GM19240 (cell line): Measurements from ENCODE around the gene CDCA4.

Source experiments
- DNase-seq: peaks from one replicate; pipeline ENCODE4 v3.0.0; 2011; ENCODE audit warnings: low spot score; ENCODE audit not compliant: insufficient read length

Gene CDCA4

GRCh38 chr14:104976198-104977007, 44.5 kb downstream of the CDCA4 start:
- DNase-seq: peak; percentile 84

- DNase-seq: no peak
These were observed 45.2 kb downstream of the CDCA4 start for GRCh38 chr14:104975481-104976197.

- no peak for DNase-seq
These were observed 46.1 kb downstream of the CDCA4 start for GRCh38 chr14:104974665-104975390.

GRCh38 chr14:104974146-104974541, 46.7 kb downstream of the CDCA4 start:
- no peak for DNase-seq

- no peak for DNase-seq
These were observed 47.3 kb downstream of the CDCA4 start for GRCh38 chr14:104973385-104974145.

GRCh38 chr14:104973135-104973384, 47.8 kb downstream of the CDCA4 start:
- no peak for DNase-seq

- DNase-seq: no peak
These were observed 48.4 kb downstream of the CDCA4 start for GRCh38 chr14:104972301-104973134.

- DNase-seq: no peak
These were observed 49.2 kb downstream of the CDCA4 start for GRCh38 chr14:104971447-104972240.

GRCh38 chr14:104970231-104971068, 50.4 kb downstream of the CDCA4 start:
- no peak for DNase-seq

GRCh38 chr14:104969741-104970230, 51.1 kb downstream of the CDCA4 start:
- no peak for DNase-seq

GRCh38 chr14:104968541-104969401, 52.1 kb downstream of the CDCA4 start:
- no peak for DNase-seq

- no peak for DNase-seq
These were observed 52.7 kb downstream of the CDCA4 start for GRCh38 chr14:104968153-104968527.

GRCh38 chr14:104967386-104968152, 53.3 kb downstream of the CDCA4 start:
- no peak for DNase-seq

GRCh38 chr14:104966981-104967385, 53.9 kb downstream of the CDCA4 start:
- no peak for DNase-seq

GRCh38 chr14:104966261-104966865, 54.5 kb downstream of the CDCA4 start:
- DNase-seq: no peak

- DNase-seq: no peak
These were observed 55.2 kb downstream of the CDCA4 start for GRCh38 chr14:104965561-104966231.
